CD4-positive, alpha-beta T cell (primary cell): ENCODE results near the gene DPEP3. TPM values are rescaled to one million over a fixed set of nuclear protein-coding genes. Genes with fewer than 3 reads are reported as not detected.

ENCODE experiments used
- ATAC-seq: fragments of 200-7000 bp; cut with Tn5 transposase; one replicate; pipeline ENCODE4 v1.10.0; 2022; ENCODE audit warnings: mild to moderate bottlenecking; ENCODE audit not compliant: poor library complexity
- CTCF ChIA-PET: fragments of 350-600 bp; sonication (Branson Sonifier 250); formaldehyde crosslinking; loops from one replicate; lab custom pipeline; 2021; ENCODE audit warnings: antibody characterized with exemption, inconsistent platforms; lab: Charles Lee
- POLR2A ChIA-PET: fragments of 350-600 bp; sonication (Branson Sonifier 250); formaldehyde crosslinking; loops from one replicate; lab custom pipeline; 2021; ENCODE audit warnings: antibody characterized with exemption, inconsistent platforms; lab: Charles Lee
- DNase-seq, 14 experiments: peaks; one replicate each; pipeline ENCODE4 v3.0.0-alpha.2; 2013 to 2020; ENCODE audit warnings: mixed read lengths in 2 of 14
- H3K27ac ChIP-seq, 2 donors: one replicate each; pipeline versions ENCODE4 v1.5.1 to v1.7.0; 2013; ENCODE audit warnings: low read length in 2 of 2, low read depth in 1 of 2, mild to moderate bottlenecking in 1 of 2
- H3K27me3 ChIP-seq, 2 experiments: 1 replicate in 1 of 2; 2 replicates in 1 of 2; pipeline versions ENCODE4 v1.6.1 to v1.7.0; 2013; ENCODE audit warnings: low read length in 2 of 2, control low read depth in 1 of 2, mild to moderate bottlenecking in 1 of 2, moderate library complexity in 1 of 2; ENCODE audit not compliant: insufficient read depth in 2 of 2, control insufficient read depth in 1 of 2
- H3K36me3 ChIP-seq: one replicate; pipeline ENCODE4 v1.6.1; 2013; ENCODE audit warnings: low read length, control low read depth; ENCODE audit not compliant: insufficient read depth
- H3K4me1 ChIP-seq: one replicate; pipeline ENCODE4 v1.6.1; 2013; ENCODE audit warnings: low read length, control low read depth; ENCODE audit not compliant: insufficient read depth
- H3K4me3 ChIP-seq: one replicate; pipeline ENCODE4 v1.5.1; 2013; ENCODE audit warnings: mild to moderate bottlenecking, low read length, moderate library complexity
- H3K9me3 ChIP-seq, 2 experiments: 1 replicate in 1 of 2; 2 replicates in 1 of 2; pipeline versions ENCODE4 v1.6.1 to v1.7.0; 2013; ENCODE audit warnings: low read length in 2 of 2, mild to moderate bottlenecking in 2 of 2, control low read depth in 1 of 2, moderate library complexity in 1 of 2; ENCODE audit not compliant: control insufficient read depth in 1 of 2, insufficient read depth in 1 of 2
- H3K27ac Mint-ChIP-seq: one replicate; pipeline ENCODE4 v1.8.0; 2020; ENCODE audit warnings: mixed read lengths
- H3K27me3 Mint-ChIP-seq: one replicate; pipeline ENCODE4 v1.8.0; 2021; ENCODE audit warnings: mixed read lengths
- H3K36me3 Mint-ChIP-seq: one replicate; pipeline ENCODE4 v1.8.0; 2021; ENCODE audit warnings: low read depth, mixed read lengths
- H3K4me1 Mint-ChIP-seq: one replicate; pipeline ENCODE4 v1.8.0; 2021; ENCODE audit warnings: low read depth, mixed read lengths
- H3K4me3 Mint-ChIP-seq: one replicate; pipeline ENCODE4 v1.8.0; 2020; ENCODE audit warnings: mild to moderate bottlenecking, mixed read lengths
- H3K9me3 Mint-ChIP-seq: one replicate; pipeline ENCODE4 v1.8.0; 2020; ENCODE audit warnings: mixed read lengths
- CTCF ChIP-seq: fragments of 200-600 bp; IDR thresholded peaks from one replicate; pipeline ENCODE4 v1.8.0; 2022; ENCODE audit warnings: antibody characterized with exemption, mild to moderate bottlenecking
- intact Hi-C, 2 experiments: fragments of 100-400 bp; cut with DNase I in 1 of 2; cut with micrococcal nuclease in 1 of 2; formaldehyde crosslinking; loops; one replicate each; pipeline versions ENCODE4 v1.15.1 to v1.9.0; 2023 to 2025; cut with DNase I, micrococcal nuclease
- total RNA-seq, 174 experiments: library from RNA in 2 of 174; stranded (reverse) in 2 of 174; gene quantifications; one replicate each; pipeline ENCODE4 v1.2.3 and lab custom pipeline; 2021 to 2026

Gene DPEP3
- total RNA-seq, 2 experiments from 2014 or later, result 0.53 to 0.63 TPM

DNA sequence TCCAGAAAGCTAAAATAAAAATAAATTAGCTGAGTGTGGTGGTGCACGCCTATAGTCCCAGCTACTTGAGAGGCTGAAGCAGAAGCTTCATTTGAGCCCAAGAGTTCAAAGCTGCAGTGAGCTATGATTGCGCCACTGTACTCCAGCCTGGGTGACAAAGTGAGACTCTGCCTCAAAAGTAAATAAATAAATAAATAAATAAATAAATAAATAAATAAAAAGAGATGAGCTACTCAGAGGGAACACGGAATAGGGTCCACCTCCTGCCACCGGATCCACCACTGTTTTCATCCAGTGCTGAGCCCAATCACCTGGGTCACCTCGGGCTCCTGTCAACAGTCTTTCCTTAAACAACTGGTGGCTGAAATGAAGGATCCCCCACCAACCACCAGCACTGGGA lies 6.7 kb upstream of the DPEP3 start:
- Mint-ChIP-seq H3K9me3 (no peaks in the 10 kb centered on the region), H3K36me3 (peaks cover 9% of the 10 kb centered on the region), H3K27ac (no peak overlapping the region), H3K4me1 (peaks cover 29% of the 10 kb centered on the region), H3K4me3 (no peak overlapping the region), H3K27me3 (no peaks in the 10 kb centered on the region)
- intact Hi-C loops, result no loop called here
- ATAC-seq (no peak), DNase-seq (no peak)
- Histone ChIP-seq H3K4me1 (peaks cover 23% of the 10 kb centered on the region), H3K4me3 (no peak overlapping the region), H3K36me3 (peaks cover 11% of the 10 kb centered on the region), H3K27me3 (no peaks in the 10 kb centered on the region), H3K27ac (no peak overlapping the region), H3K9me3 (no peaks in the 10 kb centered on the region)
- ChIA-PET CTCF (interaction anchor here (2.5 kb wide), 1 partner anchor 54 kb away, joined by 11 read pairs; no protein-coding TSS in a partner anchor), POLR2A (interaction anchor here (0.7 to 5.1 kb wide), 6 partner anchors 10 to 98 kb away, joined by 3 to 23 read pairs (median 4); partner anchors contain the start of genes NFATC3 and PSMB10)
- TF ChIP-seq CTCF, result no peak

- Histone ChIP-seq H3K4me3 (no peak overlapping the region), H3K27ac (no peak overlapping the region), H3K9me3 (no peaks in the 10 kb centered on the region), H3K36me3 (no peaks in the 10 kb centered on the region), H3K27me3 (no peaks in the 10 kb centered on the region), H3K4me1 (peaks cover 23% of the 10 kb centered on the region)
- no peaks in the 10 kb centered on the region for H3K9me3 Mint-ChIP-seq
- intact Hi-C loops, result loop anchor here in 1 of 2 experiments (2.0 kb wide), 1 partner anchor 13 kb away; the partner anchor contains the start of gene SLC12A4
- H3K4me3 Mint-ChIP-seq, result no peak overlapping the region
- DNase-seq (no peak), ATAC-seq (no peak)
- H3K36me3 Mint-ChIP-seq, result no peaks in the 10 kb centered on the region
- TF ChIP-seq CTCF, result no peak
- POLR2A ChIA-PET, result interaction anchor here (1.0 to 2.7 kb wide), 4 partner anchors 10 to 41 kb away, joined by 3 to 16 read pairs (median 5); partner anchors contain the start of genes DDX28, DUS2 and SLC12A4
- CTCF ChIA-PET, result interaction anchor here (1.9 to 2.2 kb wide), 2 partner anchors 59 to 165 kb away, joined by 3 to 4 read pairs; no protein-coding TSS in a partner anchor
- H3K27ac Mint-ChIP-seq, result no peak overlapping the region
- H3K4me1 Mint-ChIP-seq, result peaks cover 24% of the 10 kb centered on the region
- no peaks in the 10 kb centered on the region for H3K27me3 Mint-ChIP-seq
Observed at GRCh38 chr16:67982011-67982696, 1.9 kb upstream of the DPEP3 start.

DNA sequence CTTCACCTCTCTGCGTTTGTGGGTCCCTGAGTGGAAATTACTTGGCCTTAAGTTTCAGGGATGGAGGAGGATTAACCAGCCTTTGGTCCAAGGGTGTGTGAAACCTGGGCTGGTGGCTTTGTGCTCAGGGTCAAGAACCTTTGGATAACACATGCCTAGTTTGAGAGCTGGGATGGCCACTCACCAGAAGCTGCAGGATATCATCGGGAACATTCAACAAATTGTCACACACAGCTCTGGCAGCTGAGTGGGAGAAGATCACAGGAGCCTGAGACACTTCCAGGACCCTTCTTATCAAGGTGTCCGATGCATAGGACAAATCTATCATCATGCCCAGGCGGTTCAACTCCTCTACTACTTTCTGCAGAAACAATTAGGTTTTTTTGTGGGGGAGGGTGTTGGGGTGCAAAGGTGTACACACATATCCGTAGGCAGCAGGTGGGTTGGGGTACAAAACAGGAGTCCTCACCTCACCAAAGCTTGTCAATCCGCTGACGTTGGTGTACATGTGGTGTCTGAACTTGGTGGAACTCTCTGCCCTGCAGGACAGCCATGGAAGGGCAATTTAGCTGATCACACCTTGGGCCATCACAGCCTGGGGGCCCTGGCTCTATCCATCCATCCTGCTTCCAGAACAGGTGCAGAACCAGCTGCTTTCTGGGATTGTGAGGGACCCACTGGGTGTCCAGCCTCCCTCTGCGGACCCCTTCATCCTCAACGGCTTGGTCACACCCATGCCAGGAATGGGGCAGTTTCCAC lies 2.7 kb downstream of the DPEP3 start:
- no peaks in the 10 kb centered on the region for H3K36me3 Mint-ChIP-seq
- no peak overlapping the region for H3K4me3 ChIP-seq

More for the DNA sequence above, 2.7 kb downstream of the DPEP3 start:
- intact Hi-C loops, result no loop called here
- Mint-ChIP-seq H3K27me3 (no peaks in the 10 kb centered on the region), H3K4me3 (no peak overlapping the region), H3K4me1 (peaks cover 1% of the 10 kb centered on the region), H3K9me3 (no peaks in the 10 kb centered on the region), H3K27ac (no peak overlapping the region)
- H3K27ac ChIP-seq, result no peak overlapping the region
- H3K27me3 ChIP-seq, result no peaks in the 10 kb centered on the region
- DNase-seq (peak in 1 of 14 experiments; percentile 3), ATAC-seq (no peak)
- ChIA-PET POLR2A (no interaction called here), CTCF (no interaction called here)
- H3K36me3 ChIP-seq, result no peaks in the 10 kb centered on the region
- TF ChIP-seq CTCF, result no peak
- H3K4me1 ChIP-seq, result no peaks in the 10 kb centered on the region
- no peaks in the 10 kb centered on the region for H3K9me3 ChIP-seq
